Endodermal cell (in vitro differentiated cells): ENCODE results near the gene CABP4. TPM values are rescaled to one million over a fixed set of nuclear protein-coding genes. Genes with fewer than 3 reads are reported as not detected.

Experiments
- DNase-seq: peaks from one replicate; pipeline ENCODE4 v3.0.0-alpha.2; 2017
- H3K27ac ChIP-seq: 2 replicates; pipeline ENCODE4 v1.5.1; 2013; ENCODE audit warnings: mild to moderate bottlenecking, low read depth, low read length, moderate library complexity
- H3K27me3 ChIP-seq: 2 replicates; pipeline ENCODE4 v1.6.1; 2013; ENCODE audit warnings: mild to moderate bottlenecking, low read length, moderate library complexity; ENCODE audit not compliant: insufficient read depth, control insufficient read depth, poor library complexity, severe bottlenecking
- H3K36me3 ChIP-seq: 2 replicates; pipeline ENCODE4 v1.7.0; 2013; ENCODE audit warnings: mild to moderate bottlenecking, low read length, moderate library complexity; ENCODE audit not compliant: control insufficient read depth, insufficient read depth
- H3K4me1 ChIP-seq: one replicate; pipeline ENCODE4 v1.7.0; 2013; ENCODE audit warnings: low read length; ENCODE audit not compliant: control insufficient read depth, insufficient read depth
- H3K4me3 ChIP-seq: 2 replicates; pipeline ENCODE4 v1.5.1; 2013; ENCODE audit warnings: mild to moderate bottlenecking, low read length, moderate library complexity
- H3K9ac ChIP-seq: 2 replicates; pipeline ENCODE4 v1.6.1; 2013; ENCODE audit warnings: mild to moderate bottlenecking, low read length, moderate library complexity; ENCODE audit not compliant: poor library complexity, severe bottlenecking; ENCODE audit errors: extremely low read depth
- H3K9me3 ChIP-seq: 2 replicates; pipeline ENCODE4 v1.6.1; 2013; ENCODE audit warnings: mild to moderate bottlenecking, low read length, moderate library complexity; ENCODE audit not compliant: control insufficient read depth
- H3K27ac Mint-ChIP-seq: 2 replicates; pipeline ENCODE4 v1.8.0; 2020; ENCODE audit warnings: mixed read lengths
- H3K27me3 Mint-ChIP-seq: 2 replicates; pipeline ENCODE4 v1.8.0; 2021; ENCODE audit warnings: mild to moderate bottlenecking, mixed read lengths; ENCODE audit not compliant: insufficient read depth
- H3K36me3 Mint-ChIP-seq: 2 replicates; pipeline ENCODE4 v1.8.0; 2020; ENCODE audit warnings: low read depth, mixed read lengths
- H3K4me1 Mint-ChIP-seq: 2 replicates; pipeline ENCODE4 v1.8.0; 2020; ENCODE audit warnings: mixed read lengths
- H3K4me3 Mint-ChIP-seq: 2 replicates; pipeline ENCODE4 v1.8.0; 2020; ENCODE audit warnings: mild to moderate bottlenecking, moderate library complexity, mixed read lengths
- H3K9me3 Mint-ChIP-seq: 2 replicates; pipeline ENCODE4 v1.8.0; 2020; ENCODE audit warnings: mild to moderate bottlenecking, mixed read lengths
- CTCF ChIP-seq: fragments of 200-600 bp; sonication (generic); conservative IDR thresholded peaks from 2 replicates; pipeline ENCODE4 v1.5.0; 2021; ENCODE audit warnings: antibody characterized with exemption, mild to moderate bottlenecking
- WGBS, 2 experiments: methylation state at CpG; one replicate each; pipeline versions ENCODE4 v1.1.5 to v1.1.7; 2013; ENCODE audit warnings: missing lambda C conversion rate in 2 of 2, mixed read lengths in 1 of 2; ENCODE audit not compliant: insufficient coverage in 1 of 2, insufficient read length in 1 of 2; 5-methylcytosine and 5-hydroxymethylcytosine counted together
- total RNA-seq, 2 donors: library from RNA; stranded (reverse); fragmentation: NEBNext Ultra II Directional in 1 of 2; extraction: Animal tissue kit (Norgen Biotek cat#: 25700) in 1 of 2; gene quantifications; 2 replicates in 1 of 2; 3 replicates in 1 of 2; pipeline ENCODE4 v1.2.1, GENCODE V29; 2021

CABP4 gene
- total RNA-seq, 2 donors from 2014 or later = not detected

GRCh38 chr11:67431346-67432249 is 23.6 kb upstream of the CABP4 start:
- Mint-ChIP-seq H3K4me1 (peaks cover 4% of the 10 kb centered on the region), H3K9me3 (no peaks in the 10 kb centered on the region), H3K27ac (peak overlapping the region; percentile 74), H3K36me3 (peaks cover 25% of the 10 kb centered on the region), H3K27me3 (no peaks in the 10 kb centered on the region), H3K4me3 (no peak overlapping the region)
- peaks cover 3% of the 10 kb centered on the region for H3K4me1 ChIP-seq
- H3K9ac ChIP-seq = no peak overlapping the region
- no peaks in the 10 kb centered on the region for H3K9me3 ChIP-seq
- H3K4me3 ChIP-seq = no peak overlapping the region
- H3K36me3 ChIP-seq = peaks cover 30% of the 10 kb centered on the region
- H3K27me3 ChIP-seq = no peaks in the 10 kb centered on the region
- 88 to 92% methylated on average over 17 to 22 of the region's 24 CpGs for WGBS, 2 experiments
- TF ChIP-seq CTCF = no peak
- no peak overlapping the region for H3K27ac ChIP-seq
- no peak for DNase-seq

DNA sequence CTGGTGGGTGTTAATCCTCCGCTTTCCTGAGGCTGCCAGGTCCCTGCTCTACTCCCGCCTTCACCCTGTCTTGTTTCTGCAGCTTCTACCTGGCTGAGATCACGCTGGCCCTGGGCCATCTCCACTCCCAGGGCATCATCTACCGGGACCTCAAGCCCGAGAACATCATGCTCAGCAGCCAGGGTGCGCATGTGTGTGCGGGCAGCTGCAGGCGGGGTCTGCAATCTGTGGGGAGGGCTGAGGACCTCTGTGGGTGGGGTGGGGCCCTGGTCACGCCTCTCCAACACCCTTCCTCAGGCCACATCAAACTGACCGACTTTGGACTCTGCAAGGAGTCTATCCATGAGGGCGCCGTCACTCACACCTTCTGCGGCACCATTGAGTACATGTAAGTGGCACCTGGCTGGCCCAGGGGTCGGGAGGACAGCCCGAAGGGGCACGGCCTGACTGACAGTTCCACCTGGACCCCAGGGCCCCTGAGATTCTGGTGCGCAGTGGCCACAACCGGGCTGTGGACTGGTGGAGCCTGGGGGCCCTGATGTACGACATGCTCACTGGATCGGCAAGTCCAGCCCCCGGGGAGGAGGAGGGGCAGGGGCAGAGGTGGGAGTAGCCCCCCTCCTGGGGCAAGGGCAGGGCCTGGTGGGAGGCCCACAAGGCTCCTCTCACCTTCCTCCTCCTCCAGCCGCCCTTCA is 22.4 kb upstream of the CABP4 start:
- 91 to 94% methylated on average over 12 to 21 of the region's 22 CpGs for WGBS, 2 experiments
- DNase-seq = no peak
- Histone ChIP-seq H3K4me1 (peaks cover 3% of the 10 kb centered on the region), H3K9me3 (no peaks in the 10 kb centered on the region), H3K36me3 (peaks cover 37% of the 10 kb centered on the region), H3K9ac (no peak overlapping the region), H3K4me3 (no peak overlapping the region), H3K27me3 (no peaks in the 10 kb centered on the region), H3K27ac (no peak overlapping the region)
- Mint-ChIP-seq H3K27ac (no peak overlapping the region), H3K36me3 (peaks cover 25% of the 10 kb centered on the region), H3K4me3 (no peak overlapping the region), H3K9me3 (no peaks in the 10 kb centered on the region), H3K27me3 (no peaks in the 10 kb centered on the region), H3K4me1 (peaks cover 3% of the 10 kb centered on the region)
- TF ChIP-seq CTCF = no peak

DNA sequence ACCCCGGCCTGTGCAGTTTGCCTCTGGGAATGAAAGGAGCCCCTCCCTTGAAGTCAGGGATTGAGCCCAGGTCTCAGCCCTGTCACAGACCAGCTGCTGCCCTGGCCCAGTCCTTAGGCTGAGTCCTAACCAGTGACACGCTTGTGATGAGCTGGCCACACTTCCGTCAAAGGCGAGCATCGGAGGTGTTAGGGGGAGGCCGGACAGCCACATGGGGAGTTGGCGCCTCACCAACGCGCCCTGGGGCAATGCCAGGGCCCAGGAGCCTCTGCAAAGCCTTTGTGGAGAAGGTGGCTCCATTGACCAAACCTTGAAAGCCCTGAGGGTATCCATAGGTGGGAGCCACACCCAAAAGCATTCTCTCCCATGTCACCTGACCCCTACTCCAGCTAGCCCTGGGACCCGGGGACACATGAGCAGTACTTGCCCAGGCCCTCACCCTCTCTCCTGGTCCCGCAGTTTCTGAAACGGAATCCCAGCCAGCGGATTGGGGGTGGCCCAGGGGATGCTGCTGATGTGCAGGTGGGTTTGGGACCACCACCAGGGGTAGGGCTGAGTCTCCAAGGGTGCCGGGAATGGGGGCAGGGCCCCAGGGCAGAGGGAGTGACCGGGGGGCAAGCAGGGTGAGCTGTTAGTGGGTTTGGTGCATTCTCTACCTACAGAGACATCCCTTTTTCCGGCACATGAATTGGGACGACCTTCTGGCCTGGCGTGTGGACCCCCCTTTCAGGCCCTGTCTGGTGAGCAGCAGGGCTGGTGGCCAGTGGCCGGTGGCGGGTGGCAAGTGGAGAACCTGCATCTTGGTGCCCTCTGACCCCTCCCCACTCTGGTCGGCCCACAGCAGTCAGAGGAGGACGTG is 21.4 kb upstream of the CABP4 start:
- no peak for TF ChIP-seq CTCF
- Mint-ChIP-seq H3K27ac (no peak overlapping the region), H3K36me3 (peaks cover 25% of the 10 kb centered on the region), H3K4me1 (peaks cover 3% of the 10 kb centered on the region), H3K4me3 (no peak overlapping the region), H3K27me3 (no peaks in the 10 kb centered on the region), H3K9me3 (no peaks in the 10 kb centered on the region)
- Histone ChIP-seq H3K4me1 (no peaks in the 10 kb centered on the region), H3K9ac (no peak overlapping the region), H3K4me3 (no peak overlapping the region), H3K27me3 (no peaks in the 10 kb centered on the region), H3K27ac (no peak overlapping the region), H3K36me3 (peaks cover 40% of the 10 kb centered on the region), H3K9me3 (no peaks in the 10 kb centered on the region)
- 95 to 97% methylated on average over 10 to 22 of the region's 22 CpGs for whole genome bisulfite sequencing, 2 experiments
- DNase-seq = no peak
